IPS-18a (cell line): ENCODE measurements around the gene RAB36.
A peak's percentile ranks its signal among the peaks of the same experiment; 100 is the strongest.

ENCODE experiments used
- H3K27ac ChIP-seq: one replicate; pipeline ENCODE4 v1.5.1; 2013; ENCODE audit warnings: low read length
- H3K27me3 ChIP-seq: one replicate; pipeline ENCODE4 v1.6.1; 2013; ENCODE audit warnings: mild to moderate bottlenecking, low read length; ENCODE audit not compliant: control insufficient read depth, insufficient read depth
- H3K36me3 ChIP-seq: one replicate; pipeline ENCODE4 v1.6.1; 2013; ENCODE audit warnings: low read depth, low read length; ENCODE audit not compliant: control insufficient read depth
- H3K4me1 ChIP-seq: one replicate; pipeline ENCODE4 v1.6.1; 2013; ENCODE audit warnings: low read depth, low read length; ENCODE audit not compliant: control insufficient read depth
- H3K4me3 ChIP-seq: one replicate; pipeline ENCODE4 v1.5.1; 2013; ENCODE audit warnings: low read length
- H3K9ac ChIP-seq: one replicate; pipeline ENCODE4 v1.6.1; 2013; ENCODE audit warnings: mild to moderate bottlenecking, low read length, moderate library complexity
- H3K9me3 ChIP-seq: one replicate; pipeline ENCODE4 v1.6.1; 2013; ENCODE audit warnings: low read depth, low read length; ENCODE audit not compliant: control insufficient read depth

RAB36 gene

GRCh38 chr22:23183061-23183698, 37.9 kb downstream of the RAB36 start:
- Histone ChIP-seq H3K27me3 (peaks cover 11% of the 10 kb centered on the region), H3K36me3 (no peaks in the 10 kb centered on the region), H3K4me1 (peaks cover 36% of the 10 kb centered on the region), H3K27ac (no peak overlapping the region), H3K9me3 (no peaks in the 10 kb centered on the region), H3K4me3 (peak overlapping the region; percentile 75), H3K9ac (no peak overlapping the region)

- no peak overlapping the region for H3K27ac ChIP-seq
- peak overlapping the region; percentile 75 for H3K4me3 ChIP-seq
These were observed 39.0 kb downstream of the RAB36 start for GRCh38 chr22:23184100-23184763.

GRCh38 chr22:23184764-23185113, 39.5 kb downstream of the RAB36 start:
- Histone ChIP-seq H3K27me3 (peaks cover 11% of the 10 kb centered on the region), H3K9ac (no peak overlapping the region), H3K4me1 (peaks cover 34% of the 10 kb centered on the region), H3K36me3 (no peaks in the 10 kb centered on the region), H3K9me3 (no peaks in the 10 kb centered on the region), H3K27ac (no peak overlapping the region), H3K4me3 (no peak overlapping the region)

More at GRCh38 chr22:23184100-23184763, 39.0 kb downstream of the RAB36 start:
- H3K36me3 ChIP-seq = no peaks in the 10 kb centered on the region
- no peak overlapping the region for H3K9ac ChIP-seq
- peaks cover 34% of the 10 kb centered on the region for H3K4me1 ChIP-seq
- H3K27me3 ChIP-seq = peaks cover 11% of the 10 kb centered on the region
- H3K9me3 ChIP-seq = no peaks in the 10 kb centered on the region

- H3K27me3 ChIP-seq = peaks cover 2% of the 10 kb centered on the region
- peaks cover 36% of the 10 kb centered on the region for H3K4me1 ChIP-seq
- peaks cover 4% of the 10 kb centered on the region for H3K36me3 ChIP-seq
- H3K4me3 ChIP-seq = no peak overlapping the region
- no peak overlapping the region for H3K27ac ChIP-seq
- H3K9ac ChIP-seq = no peak overlapping the region
- H3K9me3 ChIP-seq = no peaks in the 10 kb centered on the region
These were observed 41.9 kb downstream of the RAB36 start for GRCh38 chr22:23187211-23187610.

- H3K4me3 ChIP-seq = no peak overlapping the region
- peaks cover 4% of the 10 kb centered on the region for H3K36me3 ChIP-seq
- H3K27me3 ChIP-seq = no peaks in the 10 kb centered on the region
- no peak overlapping the region for H3K9ac ChIP-seq
- H3K4me1 ChIP-seq = peaks cover 33% of the 10 kb centered on the region
- no peak overlapping the region for H3K27ac ChIP-seq
- no peaks in the 10 kb centered on the region for H3K9me3 ChIP-seq
These were observed 42.8 kb downstream of the RAB36 start for GRCh38 chr22:23187871-23188700.

GRCh38 chr22:23190526-23190925, 45.2 kb downstream of the RAB36 start:
- no peak overlapping the region for H3K9ac ChIP-seq
- no peak overlapping the region for H3K27ac ChIP-seq
- peaks cover 19% of the 10 kb centered on the region for H3K4me1 ChIP-seq
- H3K36me3 ChIP-seq = peaks cover 4% of the 10 kb centered on the region
- H3K4me3 ChIP-seq = no peak overlapping the region
- H3K27me3 ChIP-seq = no peaks in the 10 kb centered on the region
- no peaks in the 10 kb centered on the region for H3K9me3 ChIP-seq

- Histone ChIP-seq H3K4me1 (peaks cover 19% of the 10 kb centered on the region), H3K9me3 (no peaks in the 10 kb centered on the region), H3K4me3 (no peak overlapping the region), H3K27ac (no peak overlapping the region), H3K36me3 (peaks cover 4% of the 10 kb centered on the region), H3K9ac (no peak overlapping the region), H3K27me3 (no peaks in the 10 kb centered on the region)
These were observed 46.9 kb downstream of the RAB36 start for GRCh38 chr22:23192133-23192532.

- Histone ChIP-seq H3K27me3 (no peaks in the 10 kb centered on the region), H3K4me3 (no peak overlapping the region), H3K4me1 (peaks cover 18% of the 10 kb centered on the region), H3K9ac (no peak overlapping the region), H3K27ac (no peak overlapping the region), H3K9me3 (no peaks in the 10 kb centered on the region), H3K36me3 (peaks cover 4% of the 10 kb centered on the region)
These were observed 47.3 kb downstream of the RAB36 start for GRCh38 chr22:23192558-23192957.

GRCh38 chr22:23193196-23193827, 48.0 kb downstream of the RAB36 start:
- peaks cover 4% of the 10 kb centered on the region for H3K36me3 ChIP-seq
- no peaks in the 10 kb centered on the region for H3K9me3 ChIP-seq
- H3K4me1 ChIP-seq = peaks cover 10% of the 10 kb centered on the region
- H3K9ac ChIP-seq = no peak overlapping the region
- H3K27me3 ChIP-seq = no peaks in the 10 kb centered on the region
- no peak overlapping the region for H3K27ac ChIP-seq
- no peak overlapping the region for H3K4me3 ChIP-seq

- Histone ChIP-seq H3K9ac (no peak overlapping the region), H3K27me3 (no peaks in the 10 kb centered on the region), H3K4me1 (peaks cover 10% of the 10 kb centered on the region), H3K9me3 (no peaks in the 10 kb centered on the region), H3K36me3 (peaks cover 4% of the 10 kb centered on the region), H3K4me3 (no peak overlapping the region), H3K27ac (no peak overlapping the region)
These were observed 48.6 kb downstream of the RAB36 start for GRCh38 chr22:23193882-23194281.

- Histone ChIP-seq H3K36me3 (peaks cover 4% of the 10 kb centered on the region), H3K9me3 (no peaks in the 10 kb centered on the region), H3K4me1 (peaks cover 18% of the 10 kb centered on the region), H3K4me3 (no peak overlapping the region), H3K27ac (no peak overlapping the region), H3K27me3 (no peaks in the 10 kb centered on the region), H3K9ac (no peak overlapping the region)
These were observed 50.9 kb downstream of the RAB36 start for GRCh38 chr22:23196165-23196564.
